Measurements from ENCODE around the gene FPR1. TPM values are rescaled to one million over a fixed set of nuclear protein-coding genes. Genes with fewer than 3 reads are reported as not detected.
A peak's percentile ranks its signal among the peaks of the same experiment; 100 is the strongest.

The FPR1 gene
- total RNA-seq, 1 donor from 2014 or later = 6.7 TPM

DNA sequence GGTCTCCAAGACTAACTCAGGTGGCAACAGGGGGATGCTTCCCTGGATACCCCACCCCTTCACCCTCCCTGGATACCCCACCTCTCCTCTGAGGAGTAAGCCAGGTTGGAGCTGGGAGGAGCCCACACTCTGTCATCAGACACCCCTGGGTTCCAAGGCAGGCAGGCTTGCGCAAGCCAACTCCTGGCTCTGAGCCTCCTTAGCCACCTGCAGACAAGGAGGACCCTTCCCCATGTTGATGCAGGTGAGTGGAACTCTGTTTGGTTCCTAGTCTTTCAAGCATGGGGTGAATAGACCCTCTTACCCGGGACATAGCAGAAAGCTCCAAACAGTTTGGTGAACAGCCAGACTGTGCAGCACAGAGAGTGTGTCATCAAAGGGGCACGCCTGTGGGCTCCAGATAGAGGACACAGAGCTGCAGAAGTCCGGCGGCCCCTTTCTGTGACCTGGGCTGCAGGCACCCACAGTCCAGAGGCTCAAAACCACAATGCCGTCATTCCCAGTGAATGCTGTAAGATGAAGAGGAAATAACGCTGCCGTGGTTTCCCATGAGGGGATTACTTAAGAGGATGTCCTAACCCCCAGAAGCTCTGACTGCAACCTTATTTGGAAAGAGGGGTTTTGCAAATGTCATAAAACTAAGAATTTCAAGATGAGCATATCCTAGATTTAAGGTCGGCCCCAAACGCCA is 15.8 kb downstream of the FPR1 start:
- no peak for DNase-seq

- no peak for DNase-seq
These were observed 17.7 kb downstream of the FPR1 start for GRCh38 chr19:51733742-51734522.

- no peak for DNase-seq
These were observed 21.9 kb downstream of the FPR1 start for GRCh38 chr19:51729781-51730180.

GRCh38 chr19:51727349-51727880 is 24.3 kb downstream of the FPR1 start:
- no peak for DNase-seq

- DNase-seq = peak; percentile 43
These were observed 25.6 kb downstream of the FPR1 start for GRCh38 chr19:51726049-51726448.

GRCh38 chr19:51724543-51724942 is 27.1 kb downstream of the FPR1 start:
- no peak for DNase-seq

- no peak for DNase-seq
These were observed 29.2 kb downstream of the FPR1 start for GRCh38 chr19:51722492-51722891.

DNA sequence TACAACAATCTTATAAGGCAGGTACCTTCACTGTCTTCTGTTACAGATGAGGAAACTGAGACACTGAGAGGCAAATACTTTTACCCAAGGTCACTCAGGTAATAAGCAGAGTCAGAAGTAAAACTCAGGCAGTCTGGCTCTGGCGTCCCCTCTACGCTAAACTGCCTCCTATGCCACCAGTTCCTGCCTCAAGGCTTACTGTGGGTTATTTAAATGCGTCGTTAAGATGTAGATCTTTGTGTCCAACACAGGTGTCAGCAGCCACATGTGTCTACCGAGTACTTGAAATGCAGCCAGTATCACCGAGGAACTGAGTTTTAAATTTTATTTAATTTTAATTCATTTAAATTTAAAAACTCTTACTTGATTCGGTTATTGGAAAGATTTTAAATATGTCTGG is 29.8 kb downstream of the FPR1 start:
- DNase-seq = no peak

- DNase-seq = no peak
These were observed 32.3 kb downstream of the FPR1 start for GRCh38 chr19:51719251-51719988.

- DNase-seq = no peak
These were observed 34.8 kb downstream of the FPR1 start for GRCh38 chr19:51716925-51717324.

- DNase-seq = no peak
These were observed 35.8 kb downstream of the FPR1 start for GRCh38 chr19:51715850-51716249.

GRCh38 chr19:51714848-51715247 is 36.8 kb downstream of the FPR1 start:
- no peak for DNase-seq

- DNase-seq = no peak
These were observed 38.1 kb downstream of the FPR1 start for GRCh38 chr19:51713319-51714285.

DNA sequence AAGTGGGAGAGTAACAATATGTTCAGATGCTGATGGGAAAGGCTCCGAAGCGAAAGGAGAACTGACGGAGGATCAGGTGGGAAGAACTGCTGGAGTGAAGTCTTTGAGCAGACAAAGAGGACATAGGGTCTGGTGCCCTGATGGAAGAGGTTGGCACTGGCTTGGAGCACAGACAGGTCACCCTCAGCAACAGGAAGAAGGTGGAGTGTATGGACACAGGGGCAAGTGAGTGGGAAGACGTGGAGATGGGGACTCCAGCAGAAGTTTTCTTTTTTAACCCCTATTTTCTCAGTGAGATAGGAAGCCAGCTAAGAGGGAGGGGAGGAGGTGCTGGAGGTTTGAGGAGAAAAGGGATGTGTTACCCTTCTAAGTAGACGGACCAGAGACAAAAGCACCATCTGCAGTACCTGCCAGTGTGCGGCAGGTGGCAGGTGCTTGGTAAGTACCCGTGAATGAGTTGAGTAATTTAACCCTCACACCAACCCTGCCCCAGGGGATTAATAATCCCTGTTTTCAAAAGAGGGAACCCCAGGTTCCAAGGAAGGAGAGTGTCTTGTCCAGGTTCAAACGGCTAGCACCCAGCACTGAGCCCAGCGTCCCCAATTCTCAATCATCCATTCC is 39.1 kb downstream of the FPR1 start:
- no peak for DNase-seq

- no peak for DNase-seq
These were observed 40.0 kb downstream of the FPR1 start for GRCh38 chr19:51711702-51712101.

DNA sequence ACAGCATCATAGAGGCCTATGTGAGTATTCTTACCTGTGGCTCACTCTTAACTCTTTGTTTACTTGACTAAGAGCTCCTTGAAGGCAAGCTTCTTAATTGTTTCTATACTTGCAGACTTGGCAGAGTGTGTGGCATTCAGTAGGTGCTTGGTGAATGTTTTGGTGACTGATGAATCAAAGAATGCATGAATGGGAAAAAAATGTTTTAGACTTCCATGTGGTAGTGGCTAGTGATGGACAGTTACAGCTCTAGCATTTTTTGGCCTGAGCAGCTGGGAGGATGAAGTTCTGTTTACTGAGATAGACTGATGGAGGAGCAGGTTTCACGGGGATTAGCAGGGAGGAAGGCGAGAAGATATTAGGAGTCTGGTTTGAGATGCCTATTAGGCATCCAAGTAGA is 41.5 kb downstream of the FPR1 start:
- no peak for DNase-seq

DNA sequence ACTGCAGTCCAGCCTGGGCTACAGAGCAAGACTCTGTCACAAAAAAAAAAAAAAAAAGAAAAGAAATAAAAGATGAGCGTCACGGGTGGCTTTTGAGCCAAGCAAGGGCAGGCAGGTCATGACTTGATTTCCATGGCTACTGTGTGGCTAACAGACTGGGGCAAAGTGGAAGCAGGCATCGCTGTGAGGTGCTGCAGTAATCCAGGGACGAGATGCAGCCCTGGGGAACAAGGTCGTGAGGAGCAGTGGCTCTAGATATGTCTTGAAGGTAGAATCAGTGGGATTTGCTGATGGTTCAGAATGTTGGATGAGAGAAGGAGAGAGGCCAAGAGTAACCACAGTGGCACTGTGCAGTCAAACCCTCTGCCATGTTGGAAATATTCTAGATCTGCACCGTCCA is 42.1 kb downstream of the FPR1 start:
- DNase-seq = no peak

DNA sequence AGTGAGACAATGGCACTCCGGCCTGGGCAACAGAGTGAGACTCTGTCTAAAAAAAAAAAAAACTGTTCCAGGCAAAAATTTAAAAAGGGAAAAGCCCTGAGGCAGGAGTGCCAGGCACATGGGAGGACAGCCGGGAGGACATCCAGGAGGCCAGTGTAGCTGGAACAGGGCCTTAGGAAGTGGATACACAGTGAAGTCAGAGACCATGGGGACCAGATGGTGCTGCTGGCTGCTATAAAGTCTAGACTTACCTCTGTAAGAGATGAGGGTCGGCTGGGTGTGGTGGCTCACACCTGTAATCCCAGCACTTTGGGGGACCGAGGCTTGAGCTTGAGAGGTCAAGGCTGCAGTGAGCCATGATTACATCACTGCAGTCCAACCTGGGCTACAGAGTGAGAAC is 42.9 kb downstream of the FPR1 start:
- no peak for DNase-seq

DNA sequence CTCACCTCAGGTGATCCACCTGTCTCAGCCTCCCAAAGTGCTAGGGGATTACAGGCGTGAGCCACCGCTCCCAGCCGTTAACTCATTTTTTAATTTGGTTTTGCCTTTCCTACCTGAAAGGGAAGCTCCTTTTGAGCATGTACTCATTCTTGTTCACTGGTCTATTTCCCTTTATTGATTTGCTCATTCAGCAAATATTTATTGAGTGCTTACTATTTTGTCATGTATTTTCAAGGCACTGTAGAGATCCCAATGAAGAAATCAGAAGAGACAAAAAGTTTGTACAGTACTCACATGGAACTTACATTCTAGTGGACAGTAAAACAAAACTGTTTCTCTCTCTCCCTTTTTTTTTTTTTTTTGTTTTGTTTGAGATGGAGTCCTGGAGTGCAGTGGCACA is 44.8 kb downstream of the FPR1 start:
- DNase-seq = no peak

GRCh38 chr19:51706296-51706695 is 45.4 kb downstream of the FPR1 start:
- no peak for DNase-seq

GRCh38 chr19:51704626-51705025 is 47.1 kb downstream of the FPR1 start:
- DNase-seq = no peak

Data from occipital lobe (tissue), 2 donors.